ENCODE results near the gene FAM162A. TPM values are rescaled to one million over a fixed set of nuclear protein-coding genes. Genes with fewer than 3 reads are reported as not detected.

Gene FAM162A
- total RNA-seq, 6 experiments from 2014 or later = 26.9 to 57.0 (median 51.5) TPM

DNA sequence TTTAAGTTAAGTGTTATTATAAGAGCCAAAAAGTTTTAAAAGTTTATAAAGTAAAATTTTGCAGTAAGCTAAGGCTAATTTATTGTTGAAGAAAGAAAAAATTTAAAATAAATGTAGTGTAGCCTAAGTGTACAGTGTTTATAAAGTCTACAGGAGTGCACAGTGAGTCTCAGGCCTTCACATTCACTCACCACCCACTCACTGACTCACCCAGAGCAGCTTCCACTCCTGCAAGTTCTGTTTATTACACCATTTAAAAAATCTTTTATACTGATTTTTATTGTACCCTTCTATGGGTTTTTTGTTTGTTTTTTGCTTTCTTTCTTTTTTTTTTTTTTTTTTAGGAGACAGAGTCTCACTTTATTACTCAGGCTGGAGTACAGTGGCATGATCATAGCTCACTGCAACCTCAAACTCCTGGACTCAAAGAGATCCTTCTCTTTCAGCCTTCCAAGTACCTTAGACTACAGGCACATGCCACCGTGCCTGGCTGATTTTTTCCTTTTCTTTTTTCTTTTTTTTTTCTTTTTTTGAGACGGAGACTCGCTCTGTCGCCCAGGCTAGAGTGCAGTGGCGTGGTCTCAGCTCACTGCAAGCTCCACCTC, 33.1 kb upstream of the FAM162A start:
- Histone ChIP-seq H3K9me3 (no peaks in the 10 kb centered on the region), H3K4me1 (peaks cover 0 to 11% (median 0%) of the 10 kb centered on the region in 4 donors), H3K27me3 (no peaks in the 10 kb centered on the region), H3K27ac (no peak overlapping the region), H3K36me3 (no peaks in the 10 kb centered on the region), H3K4me3 (no peak overlapping the region)
- DNase-seq (no peak), ATAC-seq (peak in 1 of 4 donors; percentile 30)
- TF ChIP-seq CTCF (IDR thresholded peaks at IDR 0.05) = no peak
- TF ChIP-seq POLR2A (IDR thresholded peaks at IDR 0.05) = no peak
- WGBS (ENCODE audit: insufficient coverage, low coverage, low lambda C conversion rate, missing lambda C conversion rate) = 75% methylated on average over 1 of the region's 5 CpGs
- intact Hi-C loops (cut with DNase I) = no loop called here

- H3K27me3 ChIP-seq = no peaks in the 10 kb centered on the region
- intact Hi-C loops (cut with DNase I) = no loop called here
- TF ChIP-seq CTCF (IDR thresholded peaks at IDR 0.05) = no peak
- no peak for TF ChIP-seq POLR2A (IDR thresholded peaks at IDR 0.05)
Measured at GRCh38 chr3:122351612-122352011, 32.4 kb upstream of the FAM162A start.

DNA sequence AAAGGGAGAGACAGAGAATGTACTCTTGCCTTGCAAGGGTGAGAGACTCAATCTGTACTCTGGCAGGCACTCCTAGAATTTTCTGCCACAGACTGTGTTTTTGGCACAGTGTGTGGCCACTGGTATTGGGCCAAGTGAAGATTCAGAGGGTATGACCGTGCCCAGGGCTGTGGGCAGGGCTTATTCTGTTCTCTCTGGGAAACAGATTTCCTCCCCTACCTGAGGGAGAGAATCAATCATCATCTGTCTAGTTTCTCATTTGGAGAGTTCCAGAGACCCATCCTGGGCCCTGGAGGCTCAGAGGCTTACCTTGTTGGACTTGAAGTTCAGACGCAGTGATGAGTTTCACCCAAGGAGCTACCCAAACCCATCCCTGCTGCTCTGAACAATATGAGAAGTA, 30.8 kb upstream of the FAM162A start:
- Histone ChIP-seq H3K27ac (peak overlapping the region in 1 of 3 donors; percentile 22), H3K4me1 (peaks cover 0 to 14% (median 0%) of the 10 kb centered on the region in 4 donors), H3K9me3 (no peaks in the 10 kb centered on the region), H3K27me3 (no peaks in the 10 kb centered on the region), H3K36me3 (no peaks in the 10 kb centered on the region), H3K4me3 (no peak overlapping the region)
- DNase-seq (peak; percentile 76 to 84 (median 76)), ATAC-seq (peak; percentile 93 to 95 (median 94))
- WGBS (ENCODE audit: insufficient coverage, low coverage, low lambda C conversion rate, missing lambda C conversion rate) = no CpG with 5 or more reads among the region's 2 CpGs
- no peak for TF ChIP-seq POLR2A (IDR thresholded peaks at IDR 0.05)
- no peak for TF ChIP-seq CTCF (IDR thresholded peaks at IDR 0.05)
- intact Hi-C loops (cut with DNase I) = no loop called here

More at GRCh38 chr3:122351612-122352011, 32.4 kb upstream of the FAM162A start:
- no peak overlapping the region for H3K27ac ChIP-seq
- H3K4me3 ChIP-seq = no peak overlapping the region
- ATAC-seq (no peak), DNase-seq (no peak)
- no CpG with 5 or more reads among the region's 4 CpGs for WGBS (ENCODE audit: insufficient coverage, low coverage, low lambda C conversion rate, missing lambda C conversion rate)
- no peaks in the 10 kb centered on the region for H3K36me3 ChIP-seq
- H3K4me1 ChIP-seq = peaks cover 0 to 13% (median 0%) of the 10 kb centered on the region in 4 donors
- no peaks in the 10 kb centered on the region for H3K9me3 ChIP-seq

GRCh38 chr3:122353893-122354401, 30.0 kb upstream of the FAM162A start:
- Histone ChIP-seq H3K9me3 (no peaks in the 10 kb centered on the region), H3K27me3 (no peaks in the 10 kb centered on the region), H3K4me3 (no peak overlapping the region), H3K27ac (no peak overlapping the region), H3K36me3 (peaks cover 0 to 4% (median 2%) of the 10 kb centered on the region in 4 donors), H3K4me1 (peaks cover 0 to 14% (median 0%) of the 10 kb centered on the region in 4 donors)
- intact Hi-C loops (cut with DNase I) = no loop called here
- ATAC-seq = no peak
- 100% methylated on average over 1 of the region's 1 CpG for WGBS (ENCODE audit: insufficient coverage, low coverage, low lambda C conversion rate, missing lambda C conversion rate)
- TF ChIP-seq CTCF (IDR thresholded peaks at IDR 0.05) (no peak), POLR2A (IDR thresholded peaks at IDR 0.05) (no peak)
- no peak for DNase-seq

Measured in right lobe of liver (tissue), 6 donors.